ENCODE results near the gene ZNF516.

Gene ZNF516

GRCh38 chr18:76454418-76454817, 40.6 kb downstream of the ZNF516 start:
- H3K27ac ChIP-seq (replicated peaks) = no peak overlapping the region
- no peak for DNase-seq (ENCODE audit: low read depth in 1 of 2, low spot score in 1 of 2)
- TF ChIP-seq REST (IDR thresholded peaks at IDR 0.05; ENCODE audit: insufficient replicate concordance, low read depth) (no peak), CTCF (IDR thresholded peaks at IDR 0.05; ENCODE audit: insufficient read depth, low read length) (no peak), POLR2AphosphoS5 (IDR thresholded peaks at IDR 0.05; ENCODE audit: low read depth) (no peak), GABPA (IDR thresholded peaks at IDR 0.05; ENCODE audit: low read depth) (no peak), SPI1 (IDR thresholded peaks at IDR 0.05; ENCODE audit: borderline replicate concordance, low read depth) (no peak)

DNA sequence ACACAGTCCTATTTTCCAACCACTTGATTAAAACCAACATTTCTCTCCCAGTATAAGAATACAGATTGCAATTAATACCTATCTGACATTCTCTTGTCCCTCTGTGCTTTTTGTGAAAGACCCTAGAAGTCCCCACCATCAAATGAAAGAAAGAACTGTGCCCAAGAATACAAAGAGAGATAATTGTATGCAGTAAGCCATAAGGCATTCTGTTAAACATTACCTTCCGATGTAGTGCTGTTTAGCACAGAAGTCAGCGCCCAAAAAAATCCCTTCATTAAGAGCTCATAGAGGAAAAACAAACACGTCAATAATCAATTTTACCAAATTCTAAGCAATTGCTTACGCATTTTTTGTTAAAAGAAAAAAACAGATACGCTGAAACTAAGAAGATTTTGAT, 41.1 kb downstream of the ZNF516 start:
- TF ChIP-seq REST (IDR thresholded peaks at IDR 0.05; ENCODE audit: insufficient replicate concordance, low read depth) (no peak), CTCF (IDR thresholded peaks at IDR 0.05; ENCODE audit: insufficient read depth, low read length) (no peak), POLR2AphosphoS5 (IDR thresholded peaks at IDR 0.05; ENCODE audit: low read depth) (no peak), SPI1 (IDR thresholded peaks at IDR 0.05; ENCODE audit: borderline replicate concordance, low read depth) (no peak), GABPA (IDR thresholded peaks at IDR 0.05; ENCODE audit: low read depth) (no peak)
- Histone ChIP-seq H3K4me3 (replicated peaks; ENCODE audit: insufficient read depth, low read length) (no peak overlapping the region), H3K27me3 (ENCODE audit: insufficient read depth, poor library complexity, severe bottlenecking) (no peaks in the 10 kb centered on the region), H3K27ac (replicated peaks) (no peak overlapping the region)
- DNase-seq (ENCODE audit: low read depth in 1 of 2, low spot score in 1 of 2) = no peak

More at GRCh38 chr18:76454418-76454817, 40.6 kb downstream of the ZNF516 start:
- H3K27me3 ChIP-seq (ENCODE audit: insufficient read depth, poor library complexity, severe bottlenecking) = no peaks in the 10 kb centered on the region
- H3K4me3 ChIP-seq (replicated peaks; ENCODE audit: insufficient read depth, low read length) = no peak overlapping the region

DNA sequence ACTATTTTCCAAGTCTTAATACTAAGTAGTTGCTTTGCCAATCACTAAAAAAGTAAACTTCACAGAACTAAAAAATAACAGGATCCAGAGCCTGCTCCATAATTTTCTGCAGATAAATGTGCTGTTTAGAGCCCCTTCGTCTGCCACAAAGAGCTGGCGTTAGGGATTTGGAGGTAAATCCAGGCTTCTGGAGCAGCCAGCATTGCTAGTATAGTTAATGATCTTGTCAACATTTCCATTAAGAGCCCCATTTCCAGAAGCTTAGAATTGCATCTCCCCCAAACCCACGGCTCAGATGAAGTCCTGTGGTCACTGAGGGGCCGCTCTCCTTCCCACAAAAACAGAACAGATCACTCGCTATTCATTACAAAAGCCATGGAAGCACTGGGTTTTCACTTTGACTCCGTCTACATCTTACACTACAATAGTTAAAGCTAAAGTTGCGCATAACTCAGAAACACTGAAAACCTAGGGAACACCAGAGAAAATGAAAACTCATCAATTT, 41.9 kb downstream of the ZNF516 start:
- no peaks in the 10 kb centered on the region for H3K27me3 ChIP-seq (ENCODE audit: insufficient read depth, poor library complexity, severe bottlenecking)
- no peak for DNase-seq (ENCODE audit: low read depth in 1 of 2, low spot score in 1 of 2)
- TF ChIP-seq CTCF (IDR thresholded peaks at IDR 0.05; ENCODE audit: insufficient read depth, low read length) = no peak
- no peak for TF ChIP-seq GABPA (IDR thresholded peaks at IDR 0.05; ENCODE audit: low read depth)
- TF ChIP-seq SPI1 (IDR thresholded peaks at IDR 0.05; ENCODE audit: borderline replicate concordance, low read depth) = no peak
- TF ChIP-seq REST (IDR thresholded peaks at IDR 0.05; ENCODE audit: insufficient replicate concordance, low read depth) = no peak
- no peak for TF ChIP-seq POLR2AphosphoS5 (IDR thresholded peaks at IDR 0.05; ENCODE audit: low read depth)
- no peak overlapping the region for H3K4me3 ChIP-seq (replicated peaks; ENCODE audit: insufficient read depth, low read length)
- no peak overlapping the region for H3K27ac ChIP-seq (replicated peaks)
